Measurements from ENCODE around the gene KLF8. TPM values are rescaled to one million over a fixed set of nuclear protein-coding genes. Genes with fewer than 3 reads are reported as not detected.

The KLF8 gene
- total and polyA plus RNA-seq, 9 of the 15 experiments (the other 6 are each of a cell fraction or from before 2014, with no cell fraction given) = 0.01 to 0.10 (median 0.04) TPM; not detected in 3

DNA sequence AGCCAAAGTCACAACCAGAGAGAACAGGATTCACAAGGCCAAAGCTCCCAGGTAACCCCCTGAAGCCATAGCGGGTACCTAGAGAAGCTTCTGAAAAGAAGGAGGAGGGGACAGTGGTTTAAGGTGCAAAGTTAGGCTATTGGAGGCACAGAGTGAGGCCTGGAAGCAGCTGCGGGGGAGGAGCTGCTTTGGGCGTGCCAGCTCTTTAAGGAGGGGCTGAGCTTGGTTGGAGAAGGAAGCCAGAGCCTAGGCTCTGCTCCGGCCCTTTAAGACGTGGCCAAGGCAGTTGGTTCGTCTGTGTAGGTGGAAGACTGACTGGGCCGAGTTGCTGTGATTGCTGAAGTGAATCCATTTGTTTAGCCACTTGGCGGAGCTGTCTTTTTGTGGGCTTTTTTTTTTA is 1.5 kb downstream of the KLF8 start (continued):
- TF ChIP-seq ZNF707 (CRISPR knock-in tag; conservative IDR thresholded peaks at IDR 0.05) = no peak
- no peak for TF ChIP-seq CHD7 (IDR thresholded peaks at IDR 0.05; ENCODE audit: low read depth, low read length)
- TF ChIP-seq XRCC3 (IDR thresholded peaks at IDR 0.05) = no peak
